Hematopoietic multipotent progenitor cell treated with erythropoietin and hydrocortisone succinate and interleukin-3 and kit ligand, for 17 days (in vitro differentiated cells): ENCODE data around the gene HACD2.

ENCODE experiments used
- DNase-seq: peaks from one replicate; pipeline ENCODE4 v3.0.0-alpha.2; 2015; ENCODE audit warnings: low spot score

The HACD2 gene, protein sequence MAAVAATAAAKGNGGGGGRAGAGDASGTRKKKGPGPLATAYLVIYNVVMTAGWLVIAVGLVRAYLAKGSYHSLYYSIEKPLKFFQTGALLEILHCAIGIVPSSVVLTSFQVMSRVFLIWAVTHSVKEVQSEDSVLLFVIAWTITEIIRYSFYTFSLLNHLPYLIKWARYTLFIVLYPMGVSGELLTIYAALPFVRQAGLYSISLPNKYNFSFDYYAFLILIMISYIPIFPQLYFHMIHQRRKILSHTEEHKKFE

GRCh38 chr3:123584988-123585937, at the start of gene HACD2:
Gene HACD2 (minus strand): TSS chr3:123585053. CDS start chr3:123585027, 26 bp downstream.
- peak; percentile 95 for DNase-seq

DNA sequence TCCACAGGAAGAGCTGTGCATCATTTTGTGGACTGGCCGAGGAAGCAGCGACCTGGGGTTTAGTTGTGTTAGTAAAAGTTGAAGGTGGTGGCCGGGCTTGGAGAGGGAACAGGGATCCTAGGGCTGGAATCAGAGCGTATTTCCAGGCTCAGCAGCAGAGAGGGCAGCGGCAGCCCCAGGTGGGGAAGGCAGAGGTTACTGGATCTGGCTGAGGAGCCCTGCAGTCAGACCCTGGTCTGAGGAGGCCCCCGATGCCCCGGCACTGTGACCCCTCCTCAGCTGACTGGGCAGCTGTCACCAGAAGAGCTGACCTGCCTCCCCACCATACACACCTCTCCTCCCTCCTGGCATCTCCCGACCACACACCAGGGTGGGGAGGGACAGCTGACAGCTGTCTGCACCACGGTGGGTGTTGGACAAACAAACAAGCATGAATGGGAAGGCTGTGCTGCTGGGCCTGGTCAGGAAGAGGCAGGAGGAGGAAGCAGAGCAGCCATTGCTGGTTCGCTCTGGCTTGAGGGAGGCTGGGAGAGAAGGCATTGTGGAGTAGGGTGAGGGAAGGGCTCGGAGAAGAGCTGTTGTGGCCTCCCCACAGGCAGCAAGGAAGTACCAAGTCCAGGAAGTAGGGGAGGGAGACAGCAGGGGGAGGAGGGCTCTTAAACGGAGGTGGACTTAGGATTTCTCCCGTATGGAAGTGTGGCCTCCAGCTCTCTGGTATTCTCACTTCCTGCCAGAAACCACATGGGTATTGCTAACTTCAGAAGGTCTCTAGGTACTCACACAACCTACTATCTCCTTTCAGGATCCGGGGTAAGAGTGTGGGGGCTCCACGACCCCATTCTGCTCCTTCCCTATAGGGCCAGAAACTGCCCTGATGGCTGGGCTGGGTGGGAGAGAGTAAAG, 49.5 kb upstream of the HACD2 start:
- no peak for DNase-seq

DNA sequence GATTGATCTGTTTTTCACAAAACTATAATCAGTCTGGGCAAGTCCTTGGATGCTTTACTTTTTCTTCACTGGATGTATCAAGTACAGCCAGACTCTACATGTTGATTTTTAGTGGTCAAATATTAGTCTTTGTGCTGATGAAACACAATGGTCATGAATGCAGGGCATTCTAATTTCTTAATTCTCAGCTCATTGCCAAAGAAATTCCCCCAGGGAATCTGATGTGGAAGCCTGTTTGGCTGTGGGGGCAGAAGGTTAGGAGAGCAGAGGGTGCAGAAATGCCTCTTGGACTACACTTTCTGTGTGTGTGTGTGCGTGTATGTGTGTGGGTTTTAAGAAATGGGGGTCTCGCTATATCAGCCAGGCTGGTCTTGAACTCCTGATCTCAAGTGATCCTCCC, 48.7 kb upstream of the HACD2 start:
- DNase-seq: no peak

DNA sequence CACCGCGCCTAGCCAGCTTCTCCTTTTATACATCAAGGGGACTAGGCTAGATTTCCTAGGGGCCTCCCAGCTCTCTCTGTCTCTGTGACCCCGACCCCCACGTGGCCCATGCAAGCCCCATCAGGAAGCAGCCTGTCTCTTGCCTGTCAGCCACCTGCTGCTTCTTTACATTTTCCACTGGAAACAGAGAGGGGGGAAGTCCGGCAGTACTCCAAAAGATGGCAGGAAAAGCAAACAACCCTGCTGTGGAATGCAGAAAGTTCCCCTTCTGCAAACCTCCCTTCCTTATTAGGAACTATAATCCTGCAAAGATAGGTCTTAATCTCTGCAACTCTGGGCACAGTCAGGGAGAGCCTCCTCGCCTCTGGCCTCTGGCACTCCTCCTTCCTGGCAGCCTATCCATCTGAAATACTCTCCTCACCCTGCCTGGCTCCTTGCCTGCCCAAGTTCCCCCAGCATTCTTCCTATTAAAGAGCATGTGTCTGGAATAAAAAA, 47.4 kb upstream of the HACD2 start:
- no peak for DNase-seq

DNA sequence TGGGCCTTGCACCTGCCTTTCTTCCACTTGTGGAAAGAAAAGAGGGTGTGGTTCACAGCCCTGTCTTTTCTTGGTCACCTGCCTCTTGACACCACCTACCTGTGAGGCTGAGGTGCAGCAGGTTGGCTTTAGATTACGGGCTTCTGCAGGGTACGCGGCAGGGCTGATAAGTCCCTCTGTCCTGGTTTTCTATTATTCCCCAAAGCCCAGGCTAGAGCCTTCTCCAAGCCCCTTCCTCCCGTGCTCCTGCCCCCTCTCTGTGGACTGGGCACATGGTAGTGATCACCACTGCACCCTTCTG, 44.8 kb upstream of the HACD2 start:
- no peak for DNase-seq

DNA sequence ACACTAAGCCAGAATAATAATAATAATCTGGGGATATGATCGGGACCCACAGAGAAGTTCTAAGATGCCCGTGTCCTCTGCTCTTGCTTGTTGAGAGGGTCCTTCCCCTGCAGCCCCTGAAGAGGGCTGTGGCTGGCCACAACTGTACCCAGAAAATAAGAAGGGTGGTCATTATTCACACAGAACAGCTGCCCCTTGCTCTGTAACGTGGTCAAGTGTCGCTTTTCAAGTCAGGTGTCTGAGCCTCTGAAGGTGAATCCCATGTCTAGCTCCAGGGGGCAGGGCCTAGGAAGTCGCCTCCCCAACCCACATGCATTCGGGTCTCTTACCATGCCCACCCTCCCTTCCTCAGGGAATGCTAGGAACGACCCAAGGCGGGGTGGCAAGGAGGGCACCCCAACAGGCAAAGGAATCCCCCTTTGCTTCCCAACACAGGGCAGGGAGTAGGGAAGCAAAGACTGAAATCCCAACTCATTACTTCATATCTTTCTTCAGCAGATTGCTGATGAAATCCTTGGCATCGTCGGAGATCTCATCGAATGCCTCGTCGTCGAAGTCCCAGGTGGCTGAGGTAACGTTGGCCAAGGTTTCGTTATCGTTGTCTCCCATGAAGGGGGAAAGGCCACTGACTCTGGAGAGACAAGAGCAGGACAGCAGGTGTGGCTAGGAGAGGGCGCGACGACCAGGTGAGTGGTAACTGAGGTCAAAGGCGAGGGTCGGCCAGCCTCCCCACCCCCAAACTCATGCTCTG, 44.3 kb upstream of the HACD2 start:
- DNase-seq: no peak

DNA sequence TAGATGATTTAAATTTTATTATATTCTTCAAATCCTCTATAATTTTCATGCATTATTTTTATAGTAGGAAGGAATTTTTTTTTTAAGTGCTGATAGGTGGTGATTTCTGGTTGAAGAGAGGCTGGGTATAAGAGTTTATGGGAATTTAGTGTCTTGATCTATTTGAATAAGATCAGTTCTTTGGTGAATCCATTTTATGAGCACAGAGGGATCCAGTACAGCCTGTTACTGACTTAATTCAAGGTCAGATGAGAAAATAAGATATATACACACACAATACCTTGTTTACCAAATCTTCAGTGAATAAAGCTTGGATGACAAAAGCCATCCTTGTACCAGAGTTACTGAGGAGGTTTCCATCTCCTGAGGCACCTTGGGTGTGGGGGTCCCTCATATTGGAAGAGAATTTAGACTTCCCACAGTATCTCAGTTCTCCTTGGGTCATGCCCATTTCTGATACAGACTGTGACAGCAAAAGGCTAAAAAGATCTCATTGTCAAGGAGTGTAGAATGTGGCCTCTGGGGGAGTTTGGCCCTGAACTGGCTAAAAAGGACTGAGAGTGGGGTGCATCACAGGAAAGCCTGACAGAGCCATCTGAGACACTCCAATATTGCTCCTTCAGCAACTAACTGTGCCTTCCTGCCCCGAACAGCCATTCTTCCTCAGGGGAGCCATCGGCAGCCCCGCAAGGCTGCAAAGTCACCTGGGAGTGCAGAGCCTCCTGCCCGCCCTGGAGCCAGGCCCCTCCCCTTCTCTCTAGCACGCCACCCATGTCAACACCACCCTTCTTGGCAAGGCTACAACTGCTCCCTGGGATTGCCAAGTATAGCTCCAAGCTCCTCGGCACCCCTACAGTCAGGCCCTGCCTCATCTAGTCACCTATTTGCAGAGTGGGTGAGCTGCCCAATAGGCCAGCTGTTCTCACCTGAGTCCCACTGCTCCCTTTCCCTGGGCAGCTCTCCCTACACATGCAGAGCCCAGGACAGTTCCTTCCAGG, 43.1 kb upstream of the HACD2 start:
- DNase-seq: no peak

- no peak for DNase-seq
Observed at GRCh38 chr3:123626881-123627280, 42.0 kb upstream of the HACD2 start.

GRCh38 chr3:123624302-123624701, 39.4 kb upstream of the HACD2 start:
- DNase-seq: no peak

- DNase-seq: no peak
Observed at GRCh38 chr3:123623346-123623880, 38.6 kb upstream of the HACD2 start.

DNA sequence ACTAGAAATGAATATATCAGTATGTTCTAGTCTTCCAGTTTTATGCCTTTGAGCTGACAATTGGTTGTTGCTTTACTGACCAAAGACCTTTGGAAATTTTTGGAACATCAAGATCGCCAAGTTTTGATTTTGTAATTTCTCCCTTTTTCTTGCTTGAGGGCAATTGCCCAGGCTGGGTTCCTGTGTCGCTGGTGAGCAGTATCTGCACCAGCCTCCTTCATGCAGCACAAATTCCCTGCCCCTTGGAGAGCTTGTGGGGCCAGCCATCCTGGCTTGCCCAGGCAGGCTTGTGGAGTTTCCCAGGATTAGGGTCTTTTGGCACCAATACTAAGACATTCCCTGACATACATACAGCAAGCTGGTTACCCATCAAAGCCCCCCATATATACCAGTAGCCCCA, 37.9 kb upstream of the HACD2 start:
- DNase-seq: no peak

- no peak for DNase-seq
Observed at GRCh38 chr3:123621850-123622189, 37.0 kb upstream of the HACD2 start.

DNA sequence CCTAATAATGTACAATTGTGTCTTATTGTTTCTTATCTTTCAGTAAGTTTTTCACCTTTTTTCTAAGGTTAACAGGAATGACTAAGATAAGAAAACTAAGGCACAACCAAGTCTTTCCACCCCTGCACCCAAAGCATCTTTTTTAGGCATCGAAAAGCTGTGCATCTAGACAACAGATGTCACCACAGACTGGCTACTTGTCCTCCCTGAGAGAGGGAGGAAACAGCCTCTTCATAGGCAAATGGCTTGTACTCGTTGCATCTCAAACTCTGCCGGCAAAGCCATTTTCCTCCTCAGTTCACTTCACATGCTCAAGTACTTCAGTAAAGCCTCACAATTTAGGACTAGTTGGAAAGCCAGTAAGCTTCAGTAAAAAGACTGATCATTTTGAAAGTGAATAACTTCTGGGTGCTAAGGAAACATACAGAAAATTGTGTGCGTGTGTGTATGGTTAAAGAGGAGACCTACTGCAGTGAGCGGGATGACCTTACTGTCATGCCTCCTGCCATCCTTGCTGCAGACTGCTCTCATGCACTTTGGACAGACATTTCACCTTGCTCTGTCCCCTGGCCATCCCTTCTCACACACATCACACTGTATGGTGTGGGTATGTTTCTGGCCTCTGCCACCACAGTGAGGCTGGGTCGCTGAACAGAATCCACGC, 36.5 kb upstream of the HACD2 start:
- DNase-seq: no peak

DNA sequence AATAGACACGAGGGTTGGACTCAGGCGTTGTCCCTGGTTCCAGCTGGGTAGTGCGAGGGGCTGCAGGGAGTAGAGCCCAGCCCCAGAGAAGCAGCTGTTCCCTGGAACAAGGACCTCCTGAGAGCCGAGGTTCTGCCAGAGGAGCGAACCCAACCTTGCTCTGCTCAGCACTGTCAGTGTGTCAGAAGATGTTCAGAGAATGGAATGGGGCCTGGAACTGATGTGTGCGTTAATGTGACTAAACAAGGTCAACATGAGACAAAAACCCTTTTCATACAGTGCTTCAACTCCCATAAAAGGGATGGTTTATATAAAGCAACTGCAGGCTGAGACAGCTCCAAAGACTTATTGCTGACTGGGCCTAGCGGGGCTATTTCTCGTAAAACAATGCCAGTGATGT, 35.5 kb upstream of the HACD2 start:
- no peak for DNase-seq

GRCh38 chr3:123618768-123619484, 34.1 kb upstream of the HACD2 start:
- DNase-seq: peak; percentile 27

DNA sequence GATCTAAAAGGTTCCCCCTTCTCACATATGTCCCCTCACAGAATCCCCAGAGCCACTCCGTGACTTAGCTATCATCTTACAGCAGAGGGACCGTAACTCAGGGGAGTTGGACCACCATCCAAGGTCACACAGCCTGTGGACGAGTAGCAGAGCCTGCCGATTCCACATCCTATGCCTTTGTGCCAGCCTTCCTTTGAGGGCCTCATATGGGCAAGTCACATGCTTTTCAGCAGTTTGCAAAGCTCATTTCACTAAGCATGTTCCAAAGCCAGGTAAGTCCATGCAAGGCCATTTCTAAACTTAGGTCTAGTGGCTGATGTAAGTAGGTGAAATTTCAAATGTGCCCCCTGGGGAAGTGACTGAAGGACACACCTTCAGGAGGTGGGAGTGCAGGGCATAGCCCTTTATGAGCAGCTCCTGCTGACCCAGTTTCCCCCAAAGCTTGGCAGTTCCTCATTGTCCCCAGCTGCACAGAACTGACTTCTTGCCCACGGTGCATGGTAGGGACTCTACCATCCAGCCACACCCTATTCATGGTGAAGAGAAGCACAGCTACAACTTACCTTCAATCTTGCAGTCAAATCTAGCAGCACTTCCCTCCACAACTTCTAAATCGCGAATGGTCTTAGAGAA, 33.3 kb upstream of the HACD2 start:
- no peak for DNase-seq

DNA sequence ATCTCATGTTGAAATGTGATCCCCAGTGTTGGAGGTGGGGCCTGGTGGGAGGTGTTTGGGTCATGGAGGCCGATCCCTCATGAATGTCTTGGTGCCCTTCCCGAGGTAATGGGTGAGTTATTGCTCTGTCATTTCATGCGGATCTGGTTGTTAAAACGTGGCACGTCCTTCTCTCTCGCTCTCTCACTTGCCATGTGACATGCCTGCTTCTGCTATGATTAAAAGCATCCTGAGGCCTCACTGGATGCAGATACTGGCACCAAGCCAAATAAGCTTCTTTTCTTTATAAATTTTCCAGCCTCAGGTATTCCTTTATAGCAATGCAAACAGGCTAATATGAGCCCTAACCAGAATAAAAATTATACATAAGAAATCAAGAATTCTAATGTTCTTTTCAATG, 31.7 kb upstream of the HACD2 start:
- DNase-seq: no peak

- DNase-seq: no peak
Observed at GRCh38 chr3:123613543-123613942, 28.7 kb upstream of the HACD2 start.
